B cell (primary cell): ENCODE results near the gene SIX1. TPM values are rescaled to one million over a fixed set of nuclear protein-coding genes. Genes with fewer than 3 reads are reported as not detected.

Experiments
- ATAC-seq: fragments of 200-7000 bp; cut with Tn5 transposase; one replicate; pipeline ENCODE4 v1.10.0; 2021; ENCODE audit warnings: low read depth, mild to moderate bottlenecking, moderate number of reproducible peaks, moderate library complexity
- CTCF ChIA-PET: fragments of 350-600 bp; sonication (Branson Sonifier 250); formaldehyde crosslinking; loops from one replicate; lab custom pipeline; 2021; ENCODE audit warnings: antibody characterized with exemption, inconsistent platforms; lab: Charles Lee
- POLR2A ChIA-PET: fragments of 350-600 bp; sonication (Branson Sonifier 250); formaldehyde crosslinking; loops from one replicate; lab custom pipeline; 2021; ENCODE audit warnings: antibody characterized with exemption; lab: Charles Lee
- DNase-seq: peaks from one replicate; pipeline ENCODE4 v3.0.0; 2013
- H2AFZ ChIP-seq: 2 replicates; pipeline ENCODE4 v1.6.1; 2012; ENCODE audit warnings: mild to moderate bottlenecking, low read depth, low read length; ENCODE audit not compliant: insufficient read depth, poor library complexity, severe bottlenecking
- H3K27ac ChIP-seq, 2 donors: 1 replicate in 1 of 2; 2 replicates in 1 of 2; pipeline ENCODE4 v1.5.1; 2012 to 2013; ENCODE audit warnings: low read length in 2 of 2, mild to moderate bottlenecking in 2 of 2, moderate library complexity in 1 of 2
- H3K27me3 ChIP-seq, 4 experiments: fragments of 200-600 bp in 1 of 4; sonication (generic) in 1 of 4; replicated peaks in 1 of 4; 1 replicate in 2 of 4; 2 replicates in 2 of 4; pipeline versions ENCODE4 v1.6.1 to v1.7.0; 2013 to 2016; ENCODE audit warnings: low read length in 3 of 4, mild to moderate bottlenecking in 2 of 4, mixed read lengths in 1 of 4, moderate library complexity in 1 of 4; ENCODE audit not compliant: insufficient read depth in 4 of 4, control insufficient read depth in 3 of 4; ENCODE audit errors: control extremely low read depth in 1 of 4
- H3K36me3 ChIP-seq, 2 experiments: replicated peaks in 1 of 2; 1 replicate in 1 of 2; 2 replicates in 1 of 2; pipeline versions ENCODE4 v1.6.1 to v1.7.1; 2013; ENCODE audit warnings: low read length in 1 of 2; ENCODE audit not compliant: insufficient read depth in 2 of 2, control insufficient read depth in 1 of 2; ENCODE audit errors: control extremely low read depth in 1 of 2, extremely low read depth in 1 of 2
- H3K4me1 ChIP-seq, 2 donors: fragments of 200-600 bp in 1 of 2; sonication (generic) in 1 of 2; 1 replicate in 1 of 2; 2 replicates in 1 of 2; pipeline versions ENCODE4 v1.5.1 to v1.6.1; 2013 to 2017; ENCODE audit warnings: low read length in 2 of 2; ENCODE audit not compliant: control insufficient read depth in 2 of 2, insufficient read depth in 2 of 2
- H3K4me2 ChIP-seq: replicated peaks from 2 replicates; pipeline ENCODE3; 2012; ENCODE audit warnings: mild to moderate bottlenecking, low read depth, low read length; ENCODE audit not compliant: poor library complexity, severe bottlenecking
- H3K4me3 ChIP-seq, 5 experiments: fragments of 200-600 bp in 1 of 5; sonication (generic) in 1 of 5; 1 replicate in 3 of 5; 2 replicates in 2 of 5; pipeline versions ENCODE4 v1.5.1 to v1.7.0; 2011 to 2016; ENCODE audit warnings: low read length in 4 of 5, mild to moderate bottlenecking in 4 of 5, low read depth in 2 of 5, control low read depth in 1 of 5, moderate library complexity in 1 of 5; ENCODE audit not compliant: insufficient read depth in 1 of 5; ENCODE audit errors: control extremely low read depth in 1 of 5, extremely low read depth in 1 of 5
- H3K79me2 ChIP-seq: fragments of 200-600 bp; sonication (generic); one replicate; pipeline ENCODE4 v1.6.0; 2016; ENCODE audit warnings: low read length; ENCODE audit not compliant: control insufficient read depth, insufficient read depth
- H3K9ac ChIP-seq: fragments of 200-600 bp; sonication (generic); 2 replicates; pipeline ENCODE4 v1.6.1; 2017; ENCODE audit warnings: mild to moderate bottlenecking, low read length, moderate library complexity
- H3K9me3 ChIP-seq, 3 donors: one replicate each; pipeline versions ENCODE4 v1.6.1 to v1.7.1; 2013; ENCODE audit warnings: low read length in 2 of 3; ENCODE audit not compliant: control insufficient read depth in 2 of 3, insufficient read depth in 1 of 3; ENCODE audit errors: control extremely low read depth in 1 of 3
- H4K20me1 ChIP-seq: 2 replicates; pipeline ENCODE4 v1.6.0; 2012; ENCODE audit warnings: mild to moderate bottlenecking, low read length; ENCODE audit not compliant: insufficient read depth, control insufficient read depth, poor library complexity, severe bottlenecking
- H3K27ac Mint-ChIP-seq: one replicate; pipeline ENCODE4 v1.8.0; 2021; ENCODE audit warnings: mixed read lengths
- H3K27me3 Mint-ChIP-seq: one replicate; pipeline ENCODE4 v1.8.0; 2021; ENCODE audit warnings: mixed read lengths
- H3K4me1 Mint-ChIP-seq: one replicate; pipeline ENCODE4 v1.8.0; 2021; ENCODE audit warnings: mixed read lengths
- H3K4me3 Mint-ChIP-seq: one replicate; pipeline ENCODE4 v1.8.0; 2021; ENCODE audit warnings: mixed read lengths
- H3K9me3 Mint-ChIP-seq: one replicate; pipeline ENCODE4 v1.8.0; 2022; ENCODE audit warnings: mixed read lengths; ENCODE audit not compliant: insufficient read depth
- EZH2 ChIP-seq: IDR thresholded peaks from 2 replicates; pipeline ENCODE4 v1.6.1; 2012; ENCODE audit warnings: borderline replicate concordance, low read depth, mild to moderate bottlenecking, moderate library complexity, low read length; ENCODE audit not compliant: insufficient read depth, poor library complexity, severe bottlenecking
- WGBS: methylation state at CpG from one replicate; pipeline ENCODE4 v1.1.5; 2013; ENCODE audit warnings: missing lambda C conversion rate; ENCODE audit not compliant: insufficient coverage; 5-methylcytosine and 5-hydroxymethylcytosine counted together
- intact Hi-C: fragments of 100-400 bp; cut with micrococcal nuclease; formaldehyde crosslinking; loops from one replicate; pipeline ENCODE4 v1.10.0; 2022
- polyA plus RNA-seq: library from polyadenylated mRNA; depleted of rRNA; stranded (reverse); fragments of >200 nt; gene quantifications from 2 replicates; pipeline ENCODE4 v1.2.3, GENCODE V29; 2012
- total RNA-seq, 2 donors: library from RNA; stranded (reverse); fragments of 120-200 nt in 1 of 2; gene quantifications; 1 replicate in 1 of 2; 2 replicates in 1 of 2; pipeline versions ENCODE4 v1.2.3 to v1.2.4, GENCODE V29; 2013 to 2022
- TF ChIP-seq, protein P1 (sequence below): fragments of 200-600 bp; IDR thresholded peaks from one replicate; pipeline ENCODE4 v1.8.0; 2022; ENCODE audit warnings: antibody characterized with exemption, mild to moderate bottlenecking

The SIX1 gene
- total and polyA plus RNA-seq, 2 donors (not counting 1 experiment from before 2014, with no cell fraction given): 0.12 to 0.16 TPM

GRCh38 chr14:60647837-60648248 lies 1.4 kb downstream of the SIX1 start:
- ChIA-PET POLR2A (no interaction called here), CTCF (no interaction called here)
- intact Hi-C loops: no loop called here
- DNase-seq (no peak), ATAC-seq (no peak)
- H3K4me2 ChIP-seq: peak overlapping the region; percentile 77
- H3K9me3 ChIP-seq: peaks cover 0 to 71% (median 29%) of the 10 kb centered on the region in 3 donors
- H3K27me3 ChIP-seq: peaks cover 2 to 98% (median 88%) of the 10 kb centered on the region in 4 experiments
- peaks cover 38 to 70% of the 10 kb centered on the region in 2 donors for H3K4me1 ChIP-seq
- peak overlapping the region; percentile 47 for H3K27ac Mint-ChIP-seq
- peak overlapping the region; percentile 45 for H3K9ac ChIP-seq
- no peak overlapping the region for H3K27ac ChIP-seq
- H2AFZ ChIP-seq: no peak overlapping the region
- H3K27me3 Mint-ChIP-seq: peaks cover 85% of the 10 kb centered on the region
- H3K4me3 Mint-ChIP-seq: peak overlapping the region; percentile 80
- 19% methylated on average over 17 of the region's 21 CpGs for WGBS
- no peaks in the 10 kb centered on the region for H3K79me2 ChIP-seq
- H3K4me1 Mint-ChIP-seq: peaks cover 33% of the 10 kb centered on the region
- H4K20me1 ChIP-seq: no peaks in the 10 kb centered on the region
- TF ChIP-seq EZH2: no peak
- TF ChIP-seq, protein P1, sequence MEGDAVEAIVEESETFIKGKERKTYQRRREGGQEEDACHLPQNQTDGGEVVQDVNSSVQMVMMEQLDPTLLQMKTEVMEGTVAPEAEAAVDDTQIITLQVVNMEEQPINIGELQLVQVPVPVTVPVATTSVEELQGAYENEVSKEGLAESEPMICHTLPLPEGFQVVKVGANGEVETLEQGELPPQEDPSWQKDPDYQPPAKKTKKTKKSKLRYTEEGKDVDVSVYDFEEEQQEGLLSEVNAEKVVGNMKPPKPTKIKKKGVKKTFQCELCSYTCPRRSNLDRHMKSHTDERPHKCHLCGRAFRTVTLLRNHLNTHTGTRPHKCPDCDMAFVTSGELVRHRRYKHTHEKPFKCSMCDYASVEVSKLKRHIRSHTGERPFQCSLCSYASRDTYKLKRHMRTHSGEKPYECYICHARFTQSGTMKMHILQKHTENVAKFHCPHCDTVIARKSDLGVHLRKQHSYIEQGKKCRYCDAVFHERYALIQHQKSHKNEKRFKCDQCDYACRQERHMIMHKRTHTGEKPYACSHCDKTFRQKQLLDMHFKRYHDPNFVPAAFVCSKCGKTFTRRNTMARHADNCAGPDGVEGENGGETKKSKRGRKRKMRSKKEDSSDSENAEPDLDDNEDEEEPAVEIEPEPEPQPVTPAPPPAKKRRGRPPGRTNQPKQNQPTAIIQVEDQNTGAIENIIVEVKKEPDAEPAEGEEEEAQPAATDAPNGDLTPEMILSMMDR: no peak
- peak overlapping the region in 2 of 5 experiments; percentile 8 to 51 for H3K4me3 ChIP-seq
- H3K9me3 Mint-ChIP-seq: no peaks in the 10 kb centered on the region
- H3K36me3 ChIP-seq: no peaks in the 10 kb centered on the region

DNA sequence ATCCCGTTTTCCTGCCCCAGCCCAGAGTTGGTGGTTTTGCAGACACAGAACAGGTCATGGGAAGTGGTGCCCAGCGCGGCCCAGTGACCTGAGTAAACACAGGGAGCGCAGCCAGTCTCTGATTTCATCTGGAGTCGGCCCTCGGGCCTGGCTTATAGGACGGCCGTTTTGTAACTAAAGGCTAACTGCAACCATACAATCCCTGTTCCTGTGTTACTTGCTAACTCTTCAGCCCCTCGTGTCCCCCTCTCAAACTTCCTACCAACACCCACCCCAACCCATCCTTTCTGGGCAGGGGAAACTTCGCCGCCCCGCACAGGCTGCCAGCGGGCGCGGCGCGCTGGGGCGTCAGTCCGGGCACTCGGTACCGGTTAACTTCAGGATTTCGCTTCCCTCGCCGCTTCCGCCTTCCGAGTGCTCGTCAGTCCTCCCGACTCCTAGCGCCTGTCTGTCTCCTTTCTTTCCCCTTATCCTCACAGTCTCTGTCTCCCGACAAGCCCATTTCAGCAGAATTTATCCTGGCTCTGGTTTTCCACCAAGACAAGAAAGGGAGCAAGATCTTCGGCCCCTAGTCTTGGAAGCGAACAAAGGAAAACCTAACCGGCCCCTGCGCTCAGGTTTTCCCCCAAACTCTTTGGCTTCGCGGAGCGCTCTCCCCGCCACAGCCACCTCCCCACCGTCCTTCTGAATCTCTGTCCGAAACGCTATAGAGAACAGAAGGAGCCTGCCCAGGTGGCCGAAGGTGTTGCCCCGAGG lies 2.0 kb downstream of the SIX1 start:
- DNase-seq: peak; percentile 59
- Mint-ChIP-seq H3K27me3 (peaks cover 84% of the 10 kb centered on the region), H3K27ac (peak overlapping the region; percentile 41), H3K9me3 (no peaks in the 10 kb centered on the region), H3K4me1 (peaks cover 33% of the 10 kb centered on the region), H3K4me3 (peak overlapping the region; percentile 80)
- peaks cover 2 to 98% (median 88%) of the 10 kb centered on the region in 4 experiments for H3K27me3 ChIP-seq
- TF ChIP-seq, protein P1: no peak
- TF ChIP-seq EZH2: peak; percentile 73
- peak overlapping the region in 2 of 5 experiments; percentile 1 to 51 for H3K4me3 ChIP-seq
- 8% methylated on average over 42 of the region's 43 CpGs for WGBS
- intact Hi-C loops: no loop called here
- H3K79me2 ChIP-seq: no peaks in the 10 kb centered on the region
- POLR2A ChIA-PET: no interaction called here
- H3K27ac ChIP-seq: no peak overlapping the region
- CTCF ChIA-PET: no interaction called here
- peak overlapping the region; percentile 77 for H3K4me2 ChIP-seq
- H2AFZ ChIP-seq: peak overlapping the region; percentile 20
- H3K9me3 ChIP-seq: peaks cover 0 to 71% (median 23%) of the 10 kb centered on the region in 3 donors
- ATAC-seq: no peak
- H3K4me1 ChIP-seq: peaks cover 39 to 70% of the 10 kb centered on the region in 2 donors
- H3K36me3 ChIP-seq: no peaks in the 10 kb centered on the region
- H4K20me1 ChIP-seq: no peaks in the 10 kb centered on the region
- peak overlapping the region; percentile 14 for H3K9ac ChIP-seq
